Right lobe of liver (tissue), 4 donors: ENCODE data around the gene CLEC16A.

Source experiments
- POLR2A ChIP-seq: fragments of 450-650 bp; IDR thresholded peaks from one replicate; pipeline ENCODE4 v1.6.1; 2017; ENCODE audit warnings: antibody characterized with exemption, mild to moderate bottlenecking
- TF ChIP-seq, protein P1 (sequence below), 4 donors: fragments of 200-600 bp in 3 of 4; fragments of 450-650 bp in 1 of 4; IDR thresholded peaks; one replicate each; pipeline versions ENCODE4 v1.5.1 to v1.8.0; 2016 to 2022; ENCODE audit warnings: antibody characterized with exemption in 4 of 4, mild to moderate bottlenecking in 2 of 4
- donor health status: DM: no; HTN: no; CAD: no.
- donor health status: DM: no; HTN: no; CAD: no.
- donor health status: DM: no; HTN: yes; CAD: no.

DNA sequence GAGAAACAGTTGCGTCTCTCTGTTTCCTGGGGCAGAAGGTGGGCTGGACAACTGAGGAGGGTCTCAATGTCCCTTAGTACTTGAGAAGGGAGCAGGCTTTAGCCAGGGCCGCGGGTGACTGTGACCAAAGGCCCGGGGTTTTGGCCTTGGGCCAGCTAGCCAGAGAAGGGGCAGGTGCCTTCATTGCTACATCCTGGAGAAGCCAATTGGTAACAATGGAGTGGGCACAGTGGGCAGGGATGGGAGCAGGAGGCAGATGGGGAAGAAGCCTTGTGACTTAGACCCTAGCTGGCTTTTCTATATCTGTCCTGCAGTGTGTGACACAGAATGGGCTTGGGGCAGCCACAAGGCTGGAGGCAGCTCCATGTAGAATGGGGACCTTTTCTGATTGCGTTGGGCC, 46.0 kb downstream of the CLEC16A start:
- TF ChIP-seq, protein P1, sequence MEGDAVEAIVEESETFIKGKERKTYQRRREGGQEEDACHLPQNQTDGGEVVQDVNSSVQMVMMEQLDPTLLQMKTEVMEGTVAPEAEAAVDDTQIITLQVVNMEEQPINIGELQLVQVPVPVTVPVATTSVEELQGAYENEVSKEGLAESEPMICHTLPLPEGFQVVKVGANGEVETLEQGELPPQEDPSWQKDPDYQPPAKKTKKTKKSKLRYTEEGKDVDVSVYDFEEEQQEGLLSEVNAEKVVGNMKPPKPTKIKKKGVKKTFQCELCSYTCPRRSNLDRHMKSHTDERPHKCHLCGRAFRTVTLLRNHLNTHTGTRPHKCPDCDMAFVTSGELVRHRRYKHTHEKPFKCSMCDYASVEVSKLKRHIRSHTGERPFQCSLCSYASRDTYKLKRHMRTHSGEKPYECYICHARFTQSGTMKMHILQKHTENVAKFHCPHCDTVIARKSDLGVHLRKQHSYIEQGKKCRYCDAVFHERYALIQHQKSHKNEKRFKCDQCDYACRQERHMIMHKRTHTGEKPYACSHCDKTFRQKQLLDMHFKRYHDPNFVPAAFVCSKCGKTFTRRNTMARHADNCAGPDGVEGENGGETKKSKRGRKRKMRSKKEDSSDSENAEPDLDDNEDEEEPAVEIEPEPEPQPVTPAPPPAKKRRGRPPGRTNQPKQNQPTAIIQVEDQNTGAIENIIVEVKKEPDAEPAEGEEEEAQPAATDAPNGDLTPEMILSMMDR (IDR thresholded peaks at IDR 0.05), result no peak
- TF ChIP-seq POLR2A, result no peak
